GM12891 (cell line): ENCODE data around the gene RAPGEF2.

Source experiments
- PAX5 ChIP-seq: IDR thresholded peaks from 2 replicates; pipeline ENCODE4 v1.6.1; 2011; ENCODE audit warnings: low read length, moderate library complexity, mild to moderate bottlenecking; ENCODE audit not compliant: insufficient read depth, severe bottlenecking
- POLR2A ChIP-seq: IDR thresholded peaks from 2 replicates; pipeline ENCODE4 v1.6.1; 2011; ENCODE audit warnings: low read depth, low read length, control low read depth
- POLR2AphosphoS5 ChIP-seq: IDR thresholded peaks from 2 replicates; pipeline ENCODE4 v1.6.1; 2011; ENCODE audit warnings: low read depth, low read length, control low read depth

DNA sequence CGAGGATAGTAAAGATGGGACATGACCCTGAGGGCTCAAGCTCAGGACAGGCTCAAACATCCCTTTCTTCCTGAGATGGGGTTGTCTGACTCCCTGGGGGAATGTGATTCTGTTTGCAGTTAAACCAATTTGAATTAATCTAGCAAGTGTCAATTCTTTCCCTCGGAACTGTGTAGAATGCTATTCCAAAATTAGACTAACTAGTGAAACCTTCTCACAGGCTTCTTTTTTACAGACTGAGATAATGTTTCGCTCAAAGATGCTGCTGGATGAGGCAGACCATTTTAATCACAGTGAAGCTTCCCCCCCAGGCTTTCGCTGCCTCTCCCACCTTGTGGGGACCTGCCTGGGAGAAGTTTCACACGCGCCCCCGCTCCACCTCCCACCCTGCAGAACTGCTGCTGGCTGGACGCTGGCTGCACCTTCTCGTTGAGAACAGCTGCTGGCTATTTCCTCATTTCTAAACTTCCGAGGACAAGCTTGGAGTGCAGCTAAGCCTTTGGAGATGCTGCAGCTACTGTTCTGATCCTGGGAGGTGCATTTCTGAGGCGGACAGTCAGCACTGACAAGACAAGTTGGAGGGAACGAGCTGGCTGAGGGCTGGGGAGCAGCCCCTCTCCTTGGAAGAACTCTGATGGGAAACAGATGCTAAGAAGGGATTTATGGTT is 297.8 kb downstream of the RAPGEF2 start:
- TF ChIP-seq POLR2AphosphoS5 (no peak), POLR2A (no peak), PAX5 (no peak)
